ENCODE data around the gene TAC4. TPM values are rescaled to one million over a fixed set of nuclear protein-coding genes. Genes with fewer than 3 reads are reported as not detected.

The TAC4 gene
- total and polyA plus RNA-seq, 2 of the 13 experiments (the other 11 are each of a cell fraction or from before 2014, with no cell fraction given): not detected

DNA sequence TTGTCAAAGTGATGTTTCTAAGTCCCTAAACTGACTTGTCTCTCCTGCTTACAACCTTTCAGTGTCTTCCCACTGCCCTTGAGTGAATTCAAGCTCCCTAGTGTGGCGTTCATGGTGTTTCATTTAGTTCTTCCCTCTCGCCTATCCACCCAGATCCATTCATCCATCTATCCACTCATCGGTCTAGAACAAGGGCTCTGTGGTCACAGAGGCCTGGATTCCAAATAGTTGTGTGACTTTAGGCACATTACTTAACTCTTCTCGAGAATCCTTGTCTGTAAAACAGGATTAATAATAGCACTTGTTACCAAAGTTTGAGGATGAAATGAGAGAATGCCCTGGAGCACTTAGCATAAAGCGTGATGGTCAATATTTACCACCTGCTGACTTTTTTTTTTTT is 870 bp upstream of the TAC4 start (continued):
- TF ChIP-seq, protein P1, sequence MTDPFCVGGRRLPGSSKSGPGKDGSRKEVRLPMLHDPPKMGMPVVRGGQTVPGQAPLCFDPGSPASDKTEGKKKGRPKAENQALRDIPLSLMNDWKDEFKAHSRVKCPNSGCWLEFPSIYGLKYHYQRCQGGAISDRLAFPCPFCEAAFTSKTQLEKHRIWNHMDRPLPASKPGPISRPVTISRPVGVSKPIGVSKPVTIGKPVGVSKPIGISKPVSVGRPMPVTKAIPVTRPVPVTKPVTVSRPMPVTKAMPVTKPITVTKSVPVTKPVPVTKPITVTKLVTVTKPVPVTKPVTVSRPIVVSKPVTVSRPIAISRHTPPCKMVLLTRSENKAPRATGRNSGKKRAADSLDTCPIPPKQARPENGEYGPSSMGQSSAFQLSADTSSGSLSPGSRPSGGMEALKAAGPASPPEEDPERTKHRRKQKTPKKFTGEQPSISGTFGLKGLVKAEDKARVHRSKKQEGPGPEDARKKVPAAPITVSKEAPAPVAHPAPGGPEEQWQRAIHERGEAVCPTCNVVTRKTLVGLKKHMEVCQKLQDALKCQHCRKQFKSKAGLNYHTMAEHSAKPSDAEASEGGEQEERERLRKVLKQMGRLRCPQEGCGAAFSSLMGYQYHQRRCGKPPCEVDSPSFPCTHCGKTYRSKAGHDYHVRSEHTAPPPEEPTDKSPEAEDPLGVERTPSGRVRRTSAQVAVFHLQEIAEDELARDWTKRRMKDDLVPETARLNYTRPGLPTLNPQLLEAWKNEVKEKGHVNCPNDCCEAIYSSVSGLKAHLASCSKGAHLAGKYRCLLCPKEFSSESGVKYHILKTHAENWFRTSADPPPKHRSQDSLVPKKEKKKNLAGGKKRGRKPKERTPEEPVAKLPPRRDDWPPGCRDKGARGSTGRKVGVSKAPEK (CRISPR knock-in tag; IDR thresholded peaks at IDR 0.05; ENCODE audit: borderline replicate concordance): no peak

DNA sequence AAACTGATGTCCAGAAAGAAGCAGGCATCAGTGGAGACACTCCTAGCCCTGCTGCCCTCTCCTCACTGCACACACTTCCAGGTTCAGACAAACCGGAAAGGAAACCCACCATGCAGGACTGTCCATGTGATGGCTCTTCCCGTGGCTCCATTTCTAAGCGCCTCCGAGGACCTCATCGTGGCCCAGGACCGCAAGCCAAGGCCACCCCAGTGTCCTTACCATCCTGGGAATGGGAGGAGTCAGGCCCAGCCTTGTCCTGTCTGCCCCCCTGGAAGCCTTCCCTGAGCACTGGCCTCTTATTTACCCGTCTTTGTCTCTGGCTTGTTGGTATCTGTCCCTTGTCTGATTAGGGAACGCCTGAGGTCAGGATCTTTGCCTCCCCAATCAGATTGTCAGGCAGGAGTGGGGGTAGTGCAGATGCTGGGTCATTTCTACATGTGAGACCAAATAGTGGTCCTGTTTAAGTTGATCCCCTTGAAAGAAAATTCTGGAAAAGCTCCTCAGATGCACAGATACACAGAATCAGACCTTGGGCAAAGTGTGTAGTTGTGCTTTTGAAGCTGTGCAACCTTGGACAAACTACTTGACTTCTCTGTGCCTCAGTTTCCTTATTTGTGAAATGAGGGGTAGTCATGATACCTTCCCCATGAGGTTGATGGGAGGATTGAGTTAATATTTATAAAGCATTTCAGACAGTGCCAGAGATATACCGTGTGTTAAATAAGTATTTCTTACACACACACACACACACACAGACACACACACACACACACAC is 744 bp downstream of the TAC4 start:
- DNase-seq (ENCODE audit: low spot score) (no peak), FAIRE-seq (no peak), ATAC-seq (no peak)
- H3K9me3 ChIP-seq (ENCODE audit: low read length): no peaks in the 10 kb centered on the region
- no peak overlapping the region for H3K4me3 ChIP-seq (replicated peaks in 1 of 3; ENCODE audit: insufficient read depth in 1 of 3, low read depth in 2 of 3, low read length in 3 of 3)
- intact Hi-C loops (cut with micrococcal nuclease; ENCODE audit: unreplicated experiment): no loop called here
- H3K79me2 ChIP-seq (ENCODE audit: insufficient read depth, low read length): no peaks in the 10 kb centered on the region
- no peak overlapping the region for H3K9ac ChIP-seq (ENCODE audit: insufficient read depth, low read depth, low read length)
- no peaks in the 10 kb centered on the region for H3K36me3 ChIP-seq (replicated peaks in 1 of 2; ENCODE audit: control insufficient read depth in 1 of 2, insufficient read depth in 2 of 2, low read length in 2 of 2)
- H4K20me1 ChIP-seq (ENCODE audit: insufficient read depth, low read length): peaks cover 3% of the 10 kb centered on the region; the same call in 1 of the 2 replicates
- H3K4me1 ChIP-seq (ENCODE audit: insufficient read depth, low read length): peaks cover 28% of the 10 kb centered on the region
- in situ Hi-C loops (cut with HindIII; ENCODE audit: extremely low pct_ligation_motif_present, low pct_unique_long_range_greater_than_20kb): loop anchor here (5.0 kb wide), 1 partner anchor 280 kb away; no protein-coding TSS in a partner anchor
- no peak for TF ChIP-seq PCBP2 (optimal IDR thresholded peaks at IDR 0.05; ENCODE audit: low read depth, low read length, poor library complexity, severe bottlenecking)
- no peak for TF ChIP-seq TEAD2 (CRISPR knock-in tag; IDR thresholded peaks at IDR 0.05)
- TF ChIP-seq CBX2 (IDR thresholded peaks at IDR 0.05; ENCODE audit: low read depth, low read length): no peak
- no peak for TF ChIP-seq CBX2 (CRISPR knock-in tag; IDR thresholded peaks at IDR 0.05; ENCODE audit: low read depth)
- no TSS peak for BruUV-seq (replicated peaks)
- no peak overlapping the region for H2AFZ ChIP-seq (ENCODE audit: low read length)
- CTCF ChIA-PET (ENCODE audit: low intra/inter-chr PET ratio, low total read pairs): no interaction called here
- POLR2A ChIA-PET: no interaction called here
- no peak overlapping the region for H3K4me2 ChIP-seq (ENCODE audit: low read depth, low read length)
- no peak overlapping the region for H3K27ac ChIP-seq (ENCODE audit: extremely low read length, insufficient read depth, low read length)
- H3K27me3 ChIP-seq (ENCODE audit: control insufficient read depth in 1 of 2, insufficient read depth in 2 of 2, low read length in 2 of 2): peaks cover 4 to 18% of the 10 kb centered on the region in 2 experiments; a peak in 4 of 5 replicates
- WGBS (ENCODE audit: low lambda C conversion rate): 72% methylated on average over 9 of the region's 9 CpGs

Measured in HepG2 (cell line).